ENCODE results near the gene DTD2. TPM values are rescaled to one million over a fixed set of nuclear protein-coding genes. Genes with fewer than 3 reads are reported as not detected.

The DTD2 gene
- total RNA-seq, 1 experiment from 2014 or later, result 14.8 TPM

DNA sequence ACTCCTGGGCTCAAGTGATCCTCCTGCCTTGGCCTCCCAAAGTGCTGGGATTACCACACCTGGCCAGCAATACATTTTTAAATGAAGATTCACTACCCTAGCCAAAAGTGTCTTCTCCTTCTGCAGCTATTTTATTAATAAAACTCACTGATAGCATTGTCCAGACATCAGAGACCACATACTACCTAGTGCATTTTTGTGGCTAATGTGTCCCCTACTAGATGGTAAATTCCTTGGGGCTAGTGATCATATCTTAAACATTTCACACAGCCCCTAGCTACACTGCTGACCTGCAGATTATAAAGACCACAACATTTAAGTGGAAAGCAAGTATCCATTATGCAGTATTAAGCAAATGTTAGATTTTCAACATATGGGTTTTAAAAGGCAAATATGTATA lies 17.0 kb downstream of the DTD2 start:
- Histone ChIP-seq H4K5ac (ENCODE audit: insufficient read length, low read depth, low read length) (no peak overlapping the region), H2BK15ac (ENCODE audit: low read depth, low read length) (no peak overlapping the region), H3K4me2 (ENCODE audit: insufficient read depth, insufficient read length, low read length) (no peak overlapping the region), H3K79me2 (ENCODE audit: insufficient read depth, low read length) (no peaks in the 10 kb centered on the region), H2BK20ac (ENCODE audit: low read depth, low read length, poor library complexity, severe bottlenecking) (no peak overlapping the region), H3K4me1 (ENCODE audit: insufficient read depth, low read length) (no peaks in the 10 kb centered on the region), H3K27ac (ENCODE audit: insufficient read length, low read depth, low read length) (no peak overlapping the region), H4K8ac (replicated peaks; ENCODE audit: insufficient read length, low read depth, low read length) (no peak overlapping the region), H2BK5ac (ENCODE audit: insufficient read length, low read length) (no peak overlapping the region), H3K4ac (ENCODE audit: low read depth, low read length) (no peak overlapping the region), H3K18ac (ENCODE audit: insufficient read length, low read depth, low read length) (no peak overlapping the region), H2BK12ac (ENCODE audit: insufficient read length, low read depth, low read length) (no peak overlapping the region), H4K91ac (ENCODE audit: insufficient read length, low read depth, low read length) (no peak overlapping the region), H2AK5ac (ENCODE audit: insufficient read length, low read length) (no peak overlapping the region), H3K56ac (ENCODE audit: insufficient read length, low read depth, low read length) (no peak overlapping the region), H4K20me1 (ENCODE audit: control insufficient read depth, insufficient read depth, insufficient read length) (no peaks in the 10 kb centered on the region), H3K9me3 (ENCODE audit: control insufficient read depth, low read depth, low read length) (no peaks in the 10 kb centered on the region), H3K23me2 (ENCODE audit: insufficient read length, low read depth, low read length, poor library complexity, severe bottlenecking) (no peaks in the 10 kb centered on the region), H2BK120ac (ENCODE audit: low read depth, low read length, poor library complexity, severe bottlenecking) (no peak overlapping the region), H3T11ph (ENCODE audit: low read length) (no peak overlapping the region), H3K23ac (ENCODE audit: insufficient read length, low read depth, low read length) (no peak overlapping the region), H3K79me1 (ENCODE audit: insufficient read depth, low read depth, low read length, poor library complexity, severe bottlenecking) (no peaks in the 10 kb centered on the region), H3K9ac (ENCODE audit: extremely low read depth, insufficient read length, low read length) (no peak overlapping the region), H3K27me3 (ENCODE audit: insufficient read depth, low read length) (no peaks in the 10 kb centered on the region), H3K14ac (ENCODE audit: insufficient read depth, low read length) (no peak overlapping the region), H2AFZ (ENCODE audit: low read length) (no peak overlapping the region)
- peaks cover 18 to 25% (median 20%) of the 10 kb centered on the region in 3 experiments for H3K36me3 Mint-ChIP-seq (ENCODE audit: insufficient read depth in 1 of 3, low read depth in 3 of 3)
- H3K27ac Mint-ChIP-seq, result no peak overlapping the region
- H3K4me1 Mint-ChIP-seq, result no peaks in the 10 kb centered on the region
- DNase-seq, result no peak
- H3K4me3 Mint-ChIP-seq, result no peak overlapping the region
- H3K9me3 Mint-ChIP-seq, result peaks cover 18 to 20% of the 10 kb centered on the region in 2 experiments
- H3K27me3 Mint-ChIP-seq (ENCODE audit: low read depth), result no peaks in the 10 kb centered on the region; the same call in 1 of the 2 replicates
- TF ChIP-seq, protein P1, sequence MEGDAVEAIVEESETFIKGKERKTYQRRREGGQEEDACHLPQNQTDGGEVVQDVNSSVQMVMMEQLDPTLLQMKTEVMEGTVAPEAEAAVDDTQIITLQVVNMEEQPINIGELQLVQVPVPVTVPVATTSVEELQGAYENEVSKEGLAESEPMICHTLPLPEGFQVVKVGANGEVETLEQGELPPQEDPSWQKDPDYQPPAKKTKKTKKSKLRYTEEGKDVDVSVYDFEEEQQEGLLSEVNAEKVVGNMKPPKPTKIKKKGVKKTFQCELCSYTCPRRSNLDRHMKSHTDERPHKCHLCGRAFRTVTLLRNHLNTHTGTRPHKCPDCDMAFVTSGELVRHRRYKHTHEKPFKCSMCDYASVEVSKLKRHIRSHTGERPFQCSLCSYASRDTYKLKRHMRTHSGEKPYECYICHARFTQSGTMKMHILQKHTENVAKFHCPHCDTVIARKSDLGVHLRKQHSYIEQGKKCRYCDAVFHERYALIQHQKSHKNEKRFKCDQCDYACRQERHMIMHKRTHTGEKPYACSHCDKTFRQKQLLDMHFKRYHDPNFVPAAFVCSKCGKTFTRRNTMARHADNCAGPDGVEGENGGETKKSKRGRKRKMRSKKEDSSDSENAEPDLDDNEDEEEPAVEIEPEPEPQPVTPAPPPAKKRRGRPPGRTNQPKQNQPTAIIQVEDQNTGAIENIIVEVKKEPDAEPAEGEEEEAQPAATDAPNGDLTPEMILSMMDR (conservative IDR thresholded peaks at IDR 0.05), result no peak

All from H9 (cell line).